ENCODE data around the gene DUSP22. TPM values are rescaled to one million over a fixed set of nuclear protein-coding genes. Genes with fewer than 3 reads are reported as not detected.

Gene DUSP22
- total RNA-seq, 1 experiment from 2014 or later: 6.0 TPM

- in situ Hi-C loops (cut with HindIII; ENCODE audit: low pct_unique_long_range_greater_than_20kb, low sequenced_read_pairs): no loop called here
Measured at GRCh38 chr6:378090-378957, 86.0 kb downstream of the DUSP22 start.

GRCh38 chr6:378958-379409, 86.7 kb downstream of the DUSP22 start:
- DNase-seq (ENCODE audit: low read depth): no peak

More at GRCh38 chr6:378090-378957, 86.0 kb downstream of the DUSP22 start:
- DNase-seq (ENCODE audit: low read depth): no peak

GRCh38 chr6:379410-380181, 87.3 kb downstream of the DUSP22 start:
- DNase-seq (ENCODE audit: low read depth): no peak
- in situ Hi-C loops (cut with HindIII; ENCODE audit: low pct_unique_long_range_greater_than_20kb, low sequenced_read_pairs): no loop called here

More at GRCh38 chr6:378958-379409, 86.7 kb downstream of the DUSP22 start:
- in situ Hi-C loops (cut with HindIII; ENCODE audit: low pct_unique_long_range_greater_than_20kb, low sequenced_read_pairs): no loop called here

- in situ Hi-C loops (cut with HindIII; ENCODE audit: low pct_unique_long_range_greater_than_20kb, low sequenced_read_pairs): no loop called here
- DNase-seq (ENCODE audit: low read depth): no peak
Measured at GRCh38 chr6:380234-381218, 88.2 kb downstream of the DUSP22 start.

- DNase-seq (ENCODE audit: low read depth): no peak
- in situ Hi-C loops (cut with HindIII; ENCODE audit: low pct_unique_long_range_greater_than_20kb, low sequenced_read_pairs): no loop called here
Measured at GRCh38 chr6:381742-382461, 89.6 kb downstream of the DUSP22 start.

- no peak for DNase-seq (ENCODE audit: low read depth)
- in situ Hi-C loops (cut with HindIII; ENCODE audit: low pct_unique_long_range_greater_than_20kb, low sequenced_read_pairs): no loop called here
Measured at GRCh38 chr6:382883-383810, 90.9 kb downstream of the DUSP22 start.

- in situ Hi-C loops (cut with HindIII; ENCODE audit: low pct_unique_long_range_greater_than_20kb, low sequenced_read_pairs): no loop called here
- DNase-seq (ENCODE audit: low read depth): no peak
Measured at GRCh38 chr6:383856-384255, 91.6 kb downstream of the DUSP22 start.

- in situ Hi-C loops (cut with HindIII; ENCODE audit: low pct_unique_long_range_greater_than_20kb, low sequenced_read_pairs): no loop called here
Measured at GRCh38 chr6:384898-385297, 92.6 kb downstream of the DUSP22 start.

GRCh38 chr6:385614-386013, 93.3 kb downstream of the DUSP22 start:
- in situ Hi-C loops (cut with HindIII; ENCODE audit: low pct_unique_long_range_greater_than_20kb, low sequenced_read_pairs): no loop called here
- no peak for DNase-seq (ENCODE audit: low read depth)

More at GRCh38 chr6:384898-385297, 92.6 kb downstream of the DUSP22 start:
- no peak for DNase-seq (ENCODE audit: low read depth)

GRCh38 chr6:386688-387266, 94.5 kb downstream of the DUSP22 start:
- DNase-seq (ENCODE audit: low read depth): no peak
- in situ Hi-C loops (cut with HindIII; ENCODE audit: low pct_unique_long_range_greater_than_20kb, low sequenced_read_pairs): no loop called here

- DNase-seq (ENCODE audit: low read depth): no peak
- in situ Hi-C loops (cut with HindIII; ENCODE audit: low pct_unique_long_range_greater_than_20kb, low sequenced_read_pairs): no loop called here
Measured at GRCh38 chr6:387293-387741, 95.0 kb downstream of the DUSP22 start.

- no peak for DNase-seq (ENCODE audit: low read depth)
- in situ Hi-C loops (cut with HindIII; ENCODE audit: low pct_unique_long_range_greater_than_20kb, low sequenced_read_pairs): no loop called here
Measured at GRCh38 chr6:388202-388903, 96.1 kb downstream of the DUSP22 start.

- in situ Hi-C loops (cut with HindIII; ENCODE audit: low pct_unique_long_range_greater_than_20kb, low sequenced_read_pairs): no loop called here
- DNase-seq (ENCODE audit: low read depth): no peak
Measured at GRCh38 chr6:389143-389542, 96.9 kb downstream of the DUSP22 start.

- in situ Hi-C loops (cut with HindIII; ENCODE audit: low pct_unique_long_range_greater_than_20kb, low sequenced_read_pairs): no loop called here
- no peak for DNase-seq (ENCODE audit: low read depth)
Measured at GRCh38 chr6:389622-390021, 97.3 kb downstream of the DUSP22 start.

- in situ Hi-C loops (cut with HindIII; ENCODE audit: low pct_unique_long_range_greater_than_20kb, low sequenced_read_pairs): no loop called here
Measured at GRCh38 chr6:390914-391558, 98.7 kb downstream of the DUSP22 start.

More at GRCh38 chr6:390914-391558, 98.7 kb downstream of the DUSP22 start:
- DNase-seq (ENCODE audit: low read depth): no peak

All from Caki2 (cell line).